ENCODE data around the gene MFSD2B.
"Not testable (repeated sequence)": the region's sequence is repeated elsewhere in the genome, so short reads cannot be mapped to it uniquely, and the experiment has no call there.

The MFSD2B gene

GRCh38 chr2:24020244-24020643 is 10.4 kb downstream of the MFSD2B start:
- DNase-seq: no peak

- no peak for DNase-seq
Observed at GRCh38 chr2:24021122-24021998, 11.5 kb downstream of the MFSD2B start.

GRCh38 chr2:24022324-24022974 is 12.6 kb downstream of the MFSD2B start:
- no peak for DNase-seq

- DNase-seq: no peak
Observed at GRCh38 chr2:24022975-24023575, 13.2 kb downstream of the MFSD2B start.

GRCh38 chr2:24024018-24024417 is 14.1 kb downstream of the MFSD2B start:
- DNase-seq: no peak

DNA sequence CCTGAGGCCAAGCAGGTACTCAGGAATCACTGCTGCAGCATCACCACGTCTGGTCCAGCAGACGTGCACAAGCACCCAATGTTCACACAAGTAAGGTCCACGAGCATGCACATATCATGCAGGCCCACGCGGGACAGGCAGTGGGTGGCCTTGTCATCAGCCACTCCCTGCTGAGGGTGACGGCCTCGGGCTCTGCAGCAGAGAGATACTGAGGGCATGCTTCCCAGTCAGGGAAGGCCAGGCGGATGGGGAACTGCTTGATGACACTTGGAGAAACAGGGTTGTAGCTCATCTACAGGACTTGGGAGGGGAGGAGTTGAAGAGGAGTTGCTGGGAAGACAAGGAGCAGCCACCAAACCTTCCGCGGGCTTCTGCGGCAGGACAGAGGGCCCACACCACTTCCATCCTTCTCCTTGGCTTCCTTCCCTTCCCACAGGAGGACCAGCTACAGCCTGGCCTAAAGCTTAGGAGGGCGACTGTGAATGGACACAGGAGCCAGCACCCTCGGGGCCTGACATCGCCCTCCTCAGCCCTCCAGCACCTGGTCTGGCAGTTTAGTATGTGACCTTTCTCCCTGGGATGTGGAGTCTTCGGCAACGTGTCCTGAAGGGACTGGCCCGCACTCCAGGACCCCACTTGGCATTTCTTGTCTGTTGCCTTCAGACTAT is 15.2 kb downstream of the MFSD2B start:
- DNase-seq: no peak

DNA sequence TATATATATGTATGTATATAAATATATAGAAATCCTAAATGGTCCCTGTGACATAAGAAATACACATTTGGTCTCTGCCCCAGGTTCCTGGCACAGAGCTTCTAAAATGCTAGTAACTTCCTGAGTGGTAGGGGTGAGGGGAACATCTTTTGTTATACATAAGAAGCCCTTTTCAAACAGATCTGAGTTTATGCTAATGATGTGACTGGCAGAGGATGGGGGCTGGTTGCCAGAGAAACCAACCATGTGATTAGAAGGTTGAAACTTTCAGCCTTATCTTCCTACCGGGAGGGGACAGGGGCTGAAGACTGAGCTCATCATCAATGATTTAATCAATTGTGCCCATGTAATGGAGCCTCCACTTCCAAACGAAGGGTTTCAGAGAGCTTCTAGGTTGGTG is 16.3 kb downstream of the MFSD2B start:
- no peak for DNase-seq

- DNase-seq: no peak
Observed at GRCh38 chr2:24038786-24039499, 29.1 kb downstream of the MFSD2B start.

GRCh38 chr2:24040511-24040910 is 30.6 kb downstream of the MFSD2B start:
- DNase-seq: no peak

DNA sequence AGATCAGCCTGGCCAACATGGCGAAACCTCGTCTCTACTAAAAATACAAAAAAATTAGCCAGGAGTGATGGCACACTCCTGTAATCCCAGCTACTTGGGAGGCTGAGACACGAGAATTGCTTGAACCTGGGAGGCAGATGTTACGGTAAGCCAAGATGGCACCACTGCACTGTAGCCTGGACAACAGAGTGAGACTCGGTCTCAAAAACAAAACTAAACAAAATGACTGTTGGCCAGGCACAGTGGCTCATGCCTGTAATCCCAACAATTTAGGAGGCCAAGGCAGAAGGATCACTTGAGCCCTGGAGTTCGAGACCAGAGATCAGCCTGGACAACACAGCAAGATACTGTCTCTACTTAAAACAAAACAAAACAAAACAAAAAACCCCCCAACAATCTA is 33.2 kb downstream of the MFSD2B start:
- DNase-seq: not testable (repeated sequence)

- DNase-seq: no peak
Observed at GRCh38 chr2:24045511-24046508, 35.9 kb downstream of the MFSD2B start.

- no peak for DNase-seq
Observed at GRCh38 chr2:24046599-24046929, 36.7 kb downstream of the MFSD2B start.

DNA sequence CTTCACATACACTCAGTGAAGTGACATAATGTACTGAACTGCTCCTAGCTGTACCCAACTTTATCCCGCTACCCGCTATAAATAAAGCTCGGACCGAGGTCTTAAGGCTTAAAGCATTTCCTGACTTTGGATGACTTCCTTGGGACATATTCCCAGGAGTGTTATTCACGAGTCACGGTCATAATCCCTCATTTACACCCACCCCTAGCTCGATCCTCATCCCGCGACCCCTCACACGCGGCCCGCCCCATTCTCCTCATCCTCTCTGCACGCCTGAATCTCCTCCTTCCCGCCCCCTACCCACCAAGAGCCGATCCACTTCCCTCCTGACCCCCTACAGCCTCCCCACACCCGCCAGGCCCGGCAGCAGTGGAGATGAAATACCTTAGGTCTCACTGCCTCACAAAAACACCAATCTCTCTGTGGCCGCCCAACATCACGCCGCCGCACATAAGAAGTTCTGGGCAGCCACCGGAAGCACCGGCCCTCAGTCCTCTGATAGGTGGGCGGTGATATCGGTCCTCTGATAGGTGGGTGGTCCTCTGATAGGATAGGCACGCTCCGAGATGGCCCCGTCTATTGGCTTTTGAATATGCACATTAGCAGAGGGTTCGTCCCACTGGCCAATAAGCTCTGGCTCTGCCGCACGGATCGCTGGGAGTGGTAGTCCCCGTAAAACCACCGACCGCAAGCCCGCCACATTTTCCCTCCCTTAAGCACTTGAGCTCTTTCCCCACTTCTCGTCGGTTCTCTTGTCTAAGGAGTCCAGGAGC is 37.2 kb downstream of the MFSD2B start, which contains the start of gene WDCP:
Gene WDCP, minus strand, starts transcription at position 462 of the 773 bp plus-strand sequence. CDS start 7,897 bp downstream, outside the sequence.
- DNase-seq: peak; percentile 98

DNA sequence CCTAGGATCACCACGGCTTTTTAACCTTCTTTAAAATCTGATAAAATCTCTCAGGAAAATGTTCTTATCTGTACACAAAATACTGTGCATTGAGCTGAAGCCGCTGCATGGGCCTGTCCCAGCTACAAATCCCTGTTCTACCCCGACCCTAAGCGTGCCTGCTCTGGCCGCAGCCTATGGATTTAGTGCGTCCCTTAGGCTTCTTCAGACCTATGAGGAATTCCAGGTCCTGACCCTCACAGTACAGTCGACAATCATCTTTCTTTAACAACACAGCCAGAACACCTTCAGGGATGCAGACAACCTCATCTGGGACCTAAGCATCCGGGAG is 37.8 kb downstream of the MFSD2B start:
- DNase-seq: no peak

GRCh38 chr2:24048769-24049484 is 39.0 kb downstream of the MFSD2B start:
- DNase-seq: peak; percentile 62

DNA sequence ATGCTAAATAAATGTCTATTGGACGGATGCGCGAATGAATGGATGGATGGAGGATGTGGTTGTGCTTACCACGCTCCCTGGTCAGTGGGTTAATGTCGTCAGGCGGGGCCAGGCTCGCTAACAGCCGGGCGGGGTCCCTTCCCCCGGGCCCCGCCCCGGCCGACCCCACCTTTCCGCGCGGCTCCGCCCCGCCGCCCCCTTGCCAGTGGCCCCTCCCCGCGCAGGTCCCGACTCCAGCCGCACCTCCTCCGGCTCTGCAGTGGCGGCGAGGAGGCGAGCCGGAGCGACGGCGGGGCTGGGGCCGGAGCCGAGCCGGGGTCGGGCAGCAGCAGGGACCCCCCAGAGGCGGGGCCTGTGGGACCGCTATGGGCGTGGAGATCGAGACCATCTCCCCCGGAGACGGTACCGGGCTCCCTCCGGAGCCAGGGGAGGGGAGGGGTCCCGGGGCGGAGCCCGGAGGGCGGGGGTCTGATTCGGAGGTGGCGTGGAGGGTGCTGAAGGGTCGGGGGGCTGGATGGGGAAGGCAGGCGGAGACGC is 39.7 kb downstream of the MFSD2B start, which contains the start of gene FKBP1B:
Gene FKBP1B, plus strand, starts transcription at position 257 of the 537 bp plus-strand sequence. Its CDS starts 109 bp downstream, at position 366.
- DNase-seq: peak; percentile 90

GRCh38 chr2:24050041-24050979 is 40.4 kb downstream of the MFSD2B start:
- DNase-seq: peak; percentile 23

DNA sequence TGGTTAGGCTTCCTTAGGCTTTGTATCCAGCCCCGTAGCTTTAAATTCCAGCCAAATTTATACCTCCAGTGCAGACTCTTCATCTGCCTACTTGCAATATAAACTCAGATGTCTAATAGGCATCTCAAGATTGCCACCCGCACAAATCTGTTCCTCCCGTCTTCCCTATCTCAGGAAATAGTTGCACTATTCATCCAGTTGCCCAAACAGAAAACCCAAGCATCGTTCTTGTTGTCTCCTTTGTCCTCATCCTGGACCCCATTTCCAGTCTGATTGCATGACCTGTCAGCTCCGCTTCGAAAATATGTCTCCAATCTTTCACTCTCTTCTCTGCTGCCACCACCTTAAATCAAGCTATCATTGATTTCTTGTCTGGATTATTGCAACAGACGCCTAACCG is 41.9 kb downstream of the MFSD2B start:
- no peak for DNase-seq
